ENCODE data around the gene UBAP2L.

DNA sequence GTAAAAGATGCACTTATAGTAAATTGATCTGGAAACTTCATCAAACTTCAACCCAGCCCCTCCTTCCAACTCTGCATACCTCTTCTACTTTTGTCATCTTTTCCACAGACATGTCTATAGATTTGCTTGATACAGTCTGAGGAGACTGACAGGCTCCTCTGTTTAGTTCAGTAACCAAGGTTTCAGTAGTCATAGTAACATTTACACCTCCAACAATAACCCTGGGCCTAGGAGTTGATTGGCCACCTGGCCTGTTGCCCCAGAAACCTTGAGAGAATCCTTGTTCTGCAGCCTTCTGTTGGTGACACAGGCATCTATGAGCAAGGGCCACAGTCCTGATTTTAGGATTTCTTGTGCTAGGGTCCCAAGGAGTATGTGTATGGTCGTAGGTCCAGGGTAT lies 14.6 kb upstream of the UBAP2L start, which contains the start of gene CFAP141:
- TF ChIP-seq EP300 (IDR thresholded peaks at IDR 0.05), result no peak
- no peak for TF ChIP-seq POLR2A (IDR thresholded peaks at IDR 0.05)

Measured in sigmoid colon (tissue), 4 donors.